GM10266 (cell line): ENCODE data around the gene EMC10.

Source experiments
- DNase-seq: peaks from one replicate; pipeline ENCODE4 v3.0.0; 2012; ENCODE audit errors: extremely low spot score
- CTCF ChIP-seq: IDR thresholded peaks from 2 replicates; pipeline ENCODE4 v1.5.1; 2012; ENCODE audit warnings: mild to moderate bottlenecking, low read depth; ENCODE audit not compliant: control insufficient read depth, insufficient read depth; ENCODE audit errors: missing control alignments

EMC10 gene

GRCh38 chr19:50488389-50489194, 12.3 kb downstream of the EMC10 start:
- DNase-seq, result no peak
- TF ChIP-seq CTCF, result no peak

- TF ChIP-seq CTCF, result no peak
- no peak for DNase-seq
Observed at GRCh38 chr19:50489461-50490011, 13.2 kb downstream of the EMC10 start.

- DNase-seq, result no peak
- TF ChIP-seq CTCF, result no peak
Observed at GRCh38 chr19:50490411-50490811, 14.1 kb downstream of the EMC10 start.

GRCh38 chr19:50490991-50491472, 14.7 kb downstream of the EMC10 start:
- TF ChIP-seq CTCF, result no peak
- no peak for DNase-seq

- no peak for DNase-seq
- no peak for TF ChIP-seq CTCF
Observed at GRCh38 chr19:50492303-50493052, 16.2 kb downstream of the EMC10 start.

- TF ChIP-seq CTCF, result no peak
- DNase-seq, result no peak
Observed at GRCh38 chr19:50493171-50493570, 16.9 kb downstream of the EMC10 start.
